ENCODE measurements around the gene RGMB. TPM values are rescaled to one million over a fixed set of nuclear protein-coding genes. Genes with fewer than 3 reads are reported as not detected.

RGMB gene
- total and polyA plus RNA-seq, 9 donors = 14.5 to 40.3 (median 26.4) TPM

- Histone ChIP-seq H3K9me3 (no peaks in the 10 kb centered on the region), H3K4me3 (peak overlapping the region; percentile 44), H3K27me3 (no peaks in the 10 kb centered on the region), H3K27ac (peak overlapping the region; percentile 26 to 73), H3K36me3 (no peaks in the 10 kb centered on the region), H3K4me1 (ENCODE audit: insufficient read depth) (peaks cover 2% of the 10 kb centered on the region)
- 0 to 1% (median 0%) methylated on average over 38 to 39 of the region's 39 CpGs for WGBS, 3 donors
- DNase-seq = peak; percentile 56 to 79 (median 60)
- intact Hi-C loops (cut with DNase I) = loop anchor here in 1 of 4 donors (5.0 kb wide), 1 partner anchor 157 kb away; the partner anchor contains the start of gene CHD1
- no peak for TF ChIP-seq CTCF (IDR thresholded peaks at IDR 0.05)
- TF ChIP-seq EP300 (IDR thresholded peaks at IDR 0.05) = no peak
- no peak for TF ChIP-seq POLR2A (IDR thresholded peaks at IDR 0.05)
These were observed 3.1 kb upstream of the RGMB start for GRCh38 chr5:98770209-98770910.

GRCh38 chr5:98770911-98771322 lies 2.5 kb upstream of the RGMB start:
- H3K4me1 ChIP-seq (ENCODE audit: insufficient read depth) = peaks cover 2% of the 10 kb centered on the region
- H3K4me3 ChIP-seq = peak overlapping the region; percentile 44
- H3K27me3 ChIP-seq = no peaks in the 10 kb centered on the region
- intact Hi-C loops (cut with DNase I) = loop anchor here in 1 of 4 donors (5.0 kb wide), 1 partner anchor 156 kb away; the partner anchor contains the start of gene CHD1
- 0% methylated on average over 6 of the region's 6 CpGs for WGBS, 3 donors
- TF ChIP-seq POLR2A (IDR thresholded peaks at IDR 0.05) (no peak), EP300 (IDR thresholded peaks at IDR 0.05) (no peak), CTCF (IDR thresholded peaks at IDR 0.05) (no peak)
- no peaks in the 10 kb centered on the region for H3K36me3 ChIP-seq
- H3K27ac ChIP-seq = peak overlapping the region; percentile 26 to 73
- no peak for DNase-seq
- no peaks in the 10 kb centered on the region for H3K9me3 ChIP-seq

GRCh38 chr5:98771382-98772109 lies 1.9 kb upstream of the RGMB start:
- Histone ChIP-seq H3K27me3 (no peaks in the 10 kb centered on the region), H3K4me3 (peak overlapping the region; percentile 44), H3K4me1 (ENCODE audit: insufficient read depth) (peaks cover 5% of the 10 kb centered on the region), H3K27ac (peak overlapping the region in 1 of 2 donors; percentile 73), H3K36me3 (no peaks in the 10 kb centered on the region), H3K9me3 (no peaks in the 10 kb centered on the region)
- 3 to 4% (median 4%) methylated on average over 18 of the region's 18 CpGs for WGBS, 3 donors
- TF ChIP-seq EP300 (IDR thresholded peaks at IDR 0.05) = no peak
- peak; percentile 54 to 91 (median 89) for TF ChIP-seq CTCF (IDR thresholded peaks at IDR 0.05)
- DNase-seq = peak in 3 of 5 donors; percentile 37 to 72 (median 38)
- intact Hi-C loops (cut with DNase I) = loop anchor here in 2 of 4 donors (2.0 to 5.0 kb wide), 2 partner anchors 156 to 157 kb away; partner anchors contain the start of gene CHD1 (in 2 of the 2)

GRCh38 chr5:98772415-98773213 lies 849 bp upstream of the RGMB start:
- peak; percentile 71 to 80 (median 76) for DNase-seq
- Histone ChIP-seq H3K4me3 (peak overlapping the region; percentile 90), H3K9me3 (no peaks in the 10 kb centered on the region), H3K4me1 (ENCODE audit: insufficient read depth) (peaks cover 6% of the 10 kb centered on the region), H3K27me3 (no peaks in the 10 kb centered on the region), H3K36me3 (no peaks in the 10 kb centered on the region), H3K27ac (peak overlapping the region; percentile 42 to 94)
- intact Hi-C loops (cut with DNase I) = loop anchor here in 2 of 4 donors (2.0 to 5.0 kb wide), 2 partner anchors 155 to 156 kb away; partner anchors contain the start of gene CHD1 (in 2 of the 2)
- TF ChIP-seq CTCF (IDR thresholded peaks at IDR 0.05) (no peak), POLR2A (IDR thresholded peaks at IDR 0.05) (no peak), EP300 (IDR thresholded peaks at IDR 0.05) (no peak)
- 8 to 11% (median 10%) methylated on average over 34 of the region's 34 CpGs for WGBS, 3 donors

Data from ovary (tissue), 9 donors.